Activated CD4-positive, alpha-beta T cell treated with anti-CD3 and anti-CD28 coated beads, Interleukin-2, amount 50 U/mL, for 48 hours (primary cell): ENCODE results near the gene FAM227B.
"Not testable (repeated sequence)": the region's sequence is repeated elsewhere in the genome, so short reads cannot be mapped to it uniquely, and the experiment has no call there.

Experiments used
- DNase-seq, 2 experiments: peaks; one replicate each; pipeline ENCODE4 v3.0.0-alpha.2; 2020

FAM227B gene

GRCh38 chr15:49606594-49606993, 14.0 kb downstream of the FAM227B start:
- no peak for DNase-seq

- no peak for DNase-seq
Observed at GRCh38 chr15:49605588-49605987, 15.0 kb downstream of the FAM227B start.

- DNase-seq, result no peak
Observed at GRCh38 chr15:49604625-49605409, 15.8 kb downstream of the FAM227B start.

- not testable (repeated sequence) for DNase-seq
Observed at GRCh38 chr15:49592829-49593316, 27.7 kb downstream of the FAM227B start.

- DNase-seq, result no peak
Observed at GRCh38 chr15:49589030-49589429, 31.6 kb downstream of the FAM227B start.

- DNase-seq, result no peak
Observed at GRCh38 chr15:49573421-49573820, 47.2 kb downstream of the FAM227B start.

- DNase-seq, result no peak
Observed at GRCh38 chr15:49570672-49571071, 49.9 kb downstream of the FAM227B start.

GRCh38 chr15:49570174-49570573, 50.4 kb downstream of the FAM227B start:
- DNase-seq, result no peak

GRCh38 chr15:49560045-49560444, 60.6 kb downstream of the FAM227B start:
- DNase-seq, result no peak

- no peak for DNase-seq
Observed at GRCh38 chr15:49558929-49559328, 61.7 kb downstream of the FAM227B start.

GRCh38 chr15:49556437-49556836, 64.2 kb downstream of the FAM227B start:
- DNase-seq, result no peak

GRCh38 chr15:49550342-49550741, 70.3 kb downstream of the FAM227B start:
- DNase-seq, result not testable (repeated sequence)

GRCh38 chr15:49538520-49538919, 82.1 kb downstream of the FAM227B start:
- no peak for DNase-seq

- no peak for DNase-seq
Observed at GRCh38 chr15:49530092-49530491, 90.5 kb downstream of the FAM227B start.

GRCh38 chr15:49528289-49528688, 92.3 kb downstream of the FAM227B start:
- DNase-seq, result no peak

GRCh38 chr15:49521802-49522201, 98.8 kb downstream of the FAM227B start:
- DNase-seq, result no peak

- not testable (repeated sequence) for DNase-seq
Observed at GRCh38 chr15:49512739-49513138, 107.9 kb downstream of the FAM227B start.

- no peak for DNase-seq
Observed at GRCh38 chr15:49507261-49507660, 113.4 kb downstream of the FAM227B start.

- DNase-seq, result no peak
Observed at GRCh38 chr15:49506341-49506740, 114.3 kb downstream of the FAM227B start.

- DNase-seq, result no peak
Observed at GRCh38 chr15:49501586-49501985, 119.0 kb downstream of the FAM227B start.

GRCh38 chr15:49495993-49496753, 124.4 kb downstream of the FAM227B start:
- DNase-seq, result no peak

- no peak for DNase-seq
Observed at GRCh38 chr15:49494842-49495241, 125.8 kb downstream of the FAM227B start.

GRCh38 chr15:49492830-49493229, 127.8 kb downstream of the FAM227B start:
- no peak for DNase-seq

- DNase-seq, result no peak
Observed at GRCh38 chr15:49492151-49492550, 128.5 kb downstream of the FAM227B start.
